ENCODE results near the gene CDCA4. TPM values are rescaled to one million over a fixed set of nuclear protein-coding genes. Genes with fewer than 3 reads are reported as not detected.
"Not testable (repeated sequence)": the region's sequence is repeated elsewhere in the genome, so short reads cannot be mapped to it uniquely, and the experiment has no call there.

CDCA4 gene
- total RNA-seq, 1 donor from 2014 or later, result 3.1 TPM

- DNase-seq (ENCODE audit: missing footprints) (no peak), ATAC-seq (no peak)
- intact Hi-C loops (cut with DNase I), result no loop called here
Measured at GRCh38 chr14:105041841-105042765, 21.2 kb upstream of the CDCA4 start.

- DNase-seq (ENCODE audit: missing footprints) (no peak), ATAC-seq (no peak)
- intact Hi-C loops (cut with DNase I), result no loop called here
Measured at GRCh38 chr14:105039458-105040205, 18.7 kb upstream of the CDCA4 start.

GRCh38 chr14:105035616-105036015 lies 14.7 kb upstream of the CDCA4 start:
- DNase-seq (ENCODE audit: missing footprints); intact Hi-C loops (cut with DNase I); ATAC-seq: not testable (repeated sequence)

- no peak for DNase-seq (ENCODE audit: missing footprints)
- intact Hi-C loops (cut with DNase I), result no loop called here
- no peak for ATAC-seq
Measured at GRCh38 chr14:105034315-105035039, 13.6 kb upstream of the CDCA4 start.

GRCh38 chr14:105033412-105033900 lies 12.6 kb upstream of the CDCA4 start:
- ATAC-seq; intact Hi-C loops (cut with DNase I); DNase-seq (ENCODE audit: missing footprints): not testable (repeated sequence)

GRCh38 chr14:105032451-105032901 lies 11.6 kb upstream of the CDCA4 start:
- intact Hi-C loops (cut with DNase I); ATAC-seq; DNase-seq (ENCODE audit: missing footprints): not testable (repeated sequence)

GRCh38 chr14:105030836-105031396 lies 10.0 kb upstream of the CDCA4 start:
- no peak for DNase-seq (ENCODE audit: missing footprints)
- ATAC-seq, result peak; percentile 52
- intact Hi-C loops (cut with DNase I), result no loop called here

GRCh38 chr14:105030194-105030593 lies 9.3 kb upstream of the CDCA4 start:
- intact Hi-C loops (cut with DNase I), result no loop called here
- no peak for DNase-seq (ENCODE audit: missing footprints)
- no peak for ATAC-seq

GRCh38 chr14:105029402-105029801 lies 8.5 kb upstream of the CDCA4 start:
- ATAC-seq, result no peak
- intact Hi-C loops (cut with DNase I), result no loop called here
- DNase-seq (ENCODE audit: missing footprints), result no peak

- intact Hi-C loops (cut with DNase I), result no loop called here
- ATAC-seq (no peak), DNase-seq (ENCODE audit: missing footprints) (no peak)
Measured at GRCh38 chr14:105028251-105028927, 7.5 kb upstream of the CDCA4 start.

GRCh38 chr14:105027718-105028117 lies 6.8 kb upstream of the CDCA4 start:
- DNase-seq (ENCODE audit: missing footprints); ATAC-seq; intact Hi-C loops (cut with DNase I): not testable (repeated sequence)

- DNase-seq (ENCODE audit: missing footprints) (no peak), ATAC-seq (no peak)
- intact Hi-C loops (cut with DNase I), result no loop called here
Measured at GRCh38 chr14:105026802-105027563, 6.1 kb upstream of the CDCA4 start.

GRCh38 chr14:105026033-105026785 lies 5.3 kb upstream of the CDCA4 start:
- intact Hi-C loops (cut with DNase I), result no loop called here
- ATAC-seq, result no peak
- no peak for DNase-seq (ENCODE audit: missing footprints)

- ATAC-seq, result no peak
- DNase-seq (ENCODE audit: missing footprints), result no peak
- intact Hi-C loops (cut with DNase I), result no loop called here
Measured at GRCh38 chr14:105025429-105025828, 4.5 kb upstream of the CDCA4 start.

- intact Hi-C loops (cut with DNase I), result no loop called here
- no peak for ATAC-seq
- no peak for DNase-seq (ENCODE audit: missing footprints)
Measured at GRCh38 chr14:105023791-105024480, 3.1 kb upstream of the CDCA4 start.

- intact Hi-C loops (cut with DNase I), result no loop called here
- ATAC-seq, result no peak
- no peak for DNase-seq (ENCODE audit: missing footprints)
Measured at GRCh38 chr14:105023144-105023543, 2.3 kb upstream of the CDCA4 start.
